GM19324 (cell line): ENCODE measurements around the gene BEST4.
"Not testable (repeated sequence)": the region's sequence is repeated elsewhere in the genome, so short reads cannot be mapped to it uniquely, and the experiment has no call there.

ENCODE experiments used
- ATAC-seq: cut with Tn5 transposase; IDR thresholded peaks from one replicate; pipeline ENCODE4 v1.9.1; 2021; ENCODE audit warnings: mild to moderate bottlenecking, moderate library complexity; ENCODE audit not compliant: unreplicated experiment, low FRiP score

BEST4 gene

GRCh38 chr1:44783697-44784093 is 4.3 kb downstream of the BEST4 start:
- no peak for ATAC-seq

- no peak for ATAC-seq
Measured at GRCh38 chr1:44780583-44781121, 7.3 kb downstream of the BEST4 start.

DNA sequence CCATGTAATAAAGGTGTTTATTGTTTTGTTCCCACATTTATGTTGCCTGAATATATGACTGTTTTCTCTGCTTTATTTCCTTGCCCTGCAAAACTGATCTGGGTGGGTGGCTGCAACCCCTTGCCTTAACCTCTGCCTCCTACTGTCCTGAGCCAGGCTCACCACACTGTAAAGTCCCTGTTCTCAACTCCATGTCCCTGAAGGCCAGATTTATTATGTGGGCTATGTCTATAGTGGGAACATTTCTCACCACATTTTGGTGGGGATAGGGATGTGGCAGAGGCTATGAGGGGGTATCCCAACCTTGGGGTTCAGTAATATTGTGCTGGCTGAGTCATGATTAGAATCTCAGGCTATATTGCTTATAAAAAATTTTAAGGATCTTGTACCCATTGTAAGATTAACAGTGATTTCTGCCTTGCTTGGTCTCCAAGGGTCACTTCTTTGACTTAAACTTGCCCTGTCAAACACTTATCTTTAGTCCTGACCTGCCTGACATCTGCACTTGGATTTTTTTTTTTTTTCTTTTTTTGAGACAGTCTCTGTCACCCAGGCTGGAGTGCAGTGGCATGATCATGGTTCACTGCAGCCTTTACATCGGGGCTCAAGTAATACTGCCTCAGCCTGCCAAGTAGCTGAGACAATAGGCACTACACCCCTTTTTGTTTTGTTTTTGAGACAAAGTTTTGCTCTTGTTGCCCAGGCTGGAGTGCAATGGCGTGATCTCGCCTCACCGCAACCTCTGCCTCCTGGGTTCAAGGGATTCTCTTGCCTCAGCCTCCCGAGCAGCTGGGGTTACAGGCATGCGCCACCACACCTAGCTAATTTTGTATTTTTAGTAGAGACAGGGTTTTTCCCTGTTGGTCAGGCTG is 9.0 kb downstream of the BEST4 start:
- no peak for ATAC-seq

GRCh38 chr1:44777969-44778635 is 9.9 kb downstream of the BEST4 start:
- ATAC-seq: no peak

- ATAC-seq: no peak
Measured at GRCh38 chr1:44777547-44777946, 10.4 kb downstream of the BEST4 start.

GRCh38 chr1:44776730-44777068 is 11.3 kb downstream of the BEST4 start:
- no peak for ATAC-seq

DNA sequence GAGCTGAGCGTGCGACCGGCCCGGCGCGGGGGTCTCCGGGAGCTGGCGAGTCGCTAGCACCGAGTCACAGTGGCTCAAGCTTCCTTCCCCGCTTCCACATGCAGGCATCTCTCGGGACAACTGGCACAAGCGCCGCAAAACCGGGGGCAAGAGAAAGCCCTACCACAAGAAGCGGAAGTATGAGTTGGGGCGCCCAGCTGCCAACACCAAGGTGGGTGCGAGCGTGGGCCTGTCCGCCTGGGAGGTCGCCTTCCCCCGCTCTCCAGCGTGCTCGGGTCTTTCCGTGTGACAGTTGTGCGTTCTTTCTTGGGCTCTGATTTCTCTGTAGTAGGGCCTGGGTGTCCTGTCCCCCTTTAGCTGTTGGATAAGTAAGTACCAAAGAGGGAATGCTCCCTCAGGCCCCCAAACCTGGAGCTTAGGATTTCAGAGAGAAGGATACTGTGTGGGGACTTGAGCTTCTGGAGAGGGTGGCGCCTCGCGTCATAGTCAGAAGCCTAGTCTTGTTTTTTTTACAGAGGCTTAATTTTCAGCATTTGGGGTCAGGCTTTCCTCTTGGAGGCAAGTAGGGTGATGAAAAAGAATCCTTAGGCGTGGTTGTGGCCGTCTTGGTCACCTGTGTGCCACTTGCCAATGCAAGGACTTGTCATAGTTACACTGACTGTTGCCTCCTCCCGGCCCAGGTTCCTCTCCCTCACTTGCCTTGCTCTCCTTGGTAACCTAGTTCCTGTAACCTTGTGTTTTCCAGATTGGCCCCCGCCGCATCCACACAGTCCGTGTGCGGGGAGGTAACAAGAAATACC is 11.8 kb downstream of the BEST4 start:
- ATAC-seq: peak; percentile 18

GRCh38 chr1:44775078-44775929 is 12.7 kb downstream of the BEST4 start, which contains the start of gene RPS8:
Gene RPS8 (plus strand): TSS chr1:44775540. CDS start chr1:44775597, 57 bp downstream.
- peak; percentile 79 for ATAC-seq

DNA sequence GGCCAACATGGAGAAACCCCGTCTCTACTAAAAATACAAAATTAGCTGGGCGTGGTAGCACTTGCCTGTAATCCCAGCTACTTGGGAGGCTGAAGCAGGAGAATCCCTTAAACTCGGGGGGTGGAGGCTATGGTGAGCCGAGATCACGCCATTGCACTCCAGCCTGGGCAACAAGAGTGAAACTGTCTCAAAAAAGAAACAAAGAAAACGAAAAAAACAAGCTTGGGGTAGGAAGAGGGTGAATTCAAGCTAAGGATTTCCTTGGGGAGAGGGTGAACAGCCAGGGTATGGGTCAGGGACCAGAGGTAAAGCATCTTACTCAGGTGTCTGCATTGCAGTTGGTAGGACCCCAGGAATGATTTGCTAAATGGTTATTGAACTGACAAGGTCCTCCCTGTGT is 21.5 kb downstream of the BEST4 start:
- not testable (repeated sequence) for ATAC-seq

DNA sequence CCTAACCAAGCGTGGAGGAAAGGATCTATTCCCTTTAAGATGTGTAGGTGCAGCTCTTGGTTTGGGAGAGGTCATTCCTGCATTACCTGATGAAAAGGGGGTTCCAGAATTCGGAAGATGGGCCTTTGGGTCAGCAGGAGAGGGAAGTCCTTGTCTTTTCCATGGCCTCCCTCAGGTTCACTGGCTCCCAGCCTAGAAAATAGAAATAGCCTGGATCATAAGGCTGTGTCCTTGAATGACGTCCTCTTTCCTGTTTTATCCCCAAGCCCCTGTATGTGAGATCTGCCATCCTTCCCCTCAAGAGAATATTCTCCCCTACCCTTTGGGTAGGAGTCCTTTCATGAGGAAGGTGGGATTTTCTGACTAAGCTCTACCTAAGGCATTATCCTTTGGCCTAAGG is 27.1 kb downstream of the BEST4 start:
- no peak for ATAC-seq

- ATAC-seq: no peak
Measured at GRCh38 chr1:44759077-44759476, 28.9 kb downstream of the BEST4 start.

DNA sequence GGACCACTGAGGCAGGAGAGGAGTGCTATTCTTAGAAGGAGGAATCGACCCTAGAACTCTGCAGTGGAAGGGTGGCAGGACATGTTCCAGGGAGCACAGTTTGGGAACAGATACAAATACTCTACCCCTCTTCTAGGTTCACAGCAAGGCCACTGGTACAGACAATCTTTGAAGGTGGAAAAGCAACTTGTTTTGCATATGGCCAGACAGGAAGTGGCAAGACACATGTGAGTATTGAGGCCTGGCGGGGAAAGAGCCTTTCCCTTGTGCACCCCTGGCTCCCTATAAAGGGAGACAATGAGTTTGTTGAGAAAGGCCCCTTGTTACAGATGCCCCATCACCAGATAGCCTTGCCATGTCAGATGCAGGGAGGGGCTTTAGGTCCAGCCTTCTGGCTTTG is 30.6 kb downstream of the BEST4 start:
- ATAC-seq: peak; percentile 57

GRCh38 chr1:44747878-44748277 is 40.1 kb downstream of the BEST4 start:
- no peak for ATAC-seq

DNA sequence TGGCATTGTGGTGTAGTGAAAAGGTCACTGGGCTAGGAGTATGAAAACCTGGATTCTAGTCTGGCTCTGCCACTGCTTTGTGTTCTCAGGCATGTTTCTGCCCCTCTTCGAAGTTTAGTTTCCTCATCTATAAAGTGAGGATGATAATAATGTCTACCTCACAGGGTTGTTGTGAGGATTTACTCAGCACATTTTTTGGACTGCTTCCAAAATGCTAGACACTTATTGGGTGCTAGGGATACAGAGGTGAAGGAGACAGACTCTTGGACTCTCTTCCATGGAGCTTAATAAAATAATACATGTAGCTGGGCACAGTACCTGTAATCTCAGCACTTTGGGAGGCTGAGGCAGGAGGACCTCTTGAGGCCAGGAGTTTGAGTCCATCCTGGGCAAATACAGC is 44.8 kb downstream of the BEST4 start:
- ATAC-seq: no peak

- ATAC-seq: no peak
Measured at GRCh38 chr1:44740179-44740617, 47.8 kb downstream of the BEST4 start.

GRCh38 chr1:44739307-44740178 is 48.4 kb downstream of the BEST4 start, which contains the start of gene KIF2C:
Gene KIF2C (plus strand): TSS chr1:44739837. CDS start chr1:44739933, 96 bp downstream.
- ATAC-seq: peak; percentile 99

DNA sequence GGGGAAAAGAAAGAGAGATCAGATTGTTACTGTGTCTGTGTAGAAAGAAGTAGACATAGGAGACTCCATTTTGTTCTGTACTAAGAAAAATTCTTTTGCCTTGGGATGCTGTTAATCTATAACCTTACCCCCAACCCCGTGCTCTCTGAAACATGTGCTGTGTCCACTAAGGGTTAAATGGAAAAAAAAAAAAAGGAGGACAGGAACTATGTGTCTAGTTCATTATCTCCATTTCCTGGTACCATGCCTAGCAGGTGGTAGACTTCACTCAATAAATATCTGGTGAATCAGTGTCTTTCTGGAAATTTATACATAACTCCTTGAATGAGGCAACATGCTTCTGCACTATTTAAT is 49.0 kb downstream of the BEST4 start:
- ATAC-seq: not testable (repeated sequence)

- ATAC-seq: no peak
Measured at GRCh38 chr1:44735992-44736391, 52.0 kb downstream of the BEST4 start.

GRCh38 chr1:44733784-44734183 is 54.2 kb downstream of the BEST4 start:
- no peak for ATAC-seq
